ENCODE data around the gene SLA2. TPM values are rescaled to one million over a fixed set of nuclear protein-coding genes. Genes with fewer than 3 reads are reported as not detected.
"Not testable (repeated sequence)": the region's sequence is repeated elsewhere in the genome, so short reads cannot be mapped to it uniquely, and the experiment has no call there.

Gene SLA2
- total RNA-seq = under 1 TPM in 5 of 6 donors, not detected in 1; 0.13 to 0.34 (median 0.22) TPM
- polyA plus RNA-seq = under 1 TPM; 0.19 to 0.33 TPM

- H3K27me3 ChIP-seq = no peaks in the 10 kb centered on the region
- no peaks in the 10 kb centered on the region for H3K36me3 ChIP-seq
- no peak for TF ChIP-seq CTCF (IDR thresholded peaks at IDR 0.05)
- no peak for FAIRE-seq
- H3K4me1 ChIP-seq = no peaks in the 10 kb centered on the region
- H3K27ac ChIP-seq = no peak within 1 kb of the TSS
- intact Hi-C loops (cut with DNase I) = no loop called here
- H3K4me3 ChIP-seq = no peak within 1 kb of the TSS
- peak in 2 of 4 donors; percentile 39 to 54 for ATAC-seq
- no peak for DNase-seq
- 54 to 62% methylated on average over 9 of the region's 9 CpGs for WGBS, 2 donors
- H3K9me3 ChIP-seq = no peaks in the 10 kb centered on the region
Observed at GRCh38 chr20:36645998-36646397, at the start of gene SLA2. Gene SLA2, minus strand, starts transcription at chr20:36646196. Its CDS starts 4,861 bp downstream, at chr20:36641335.

DNA sequence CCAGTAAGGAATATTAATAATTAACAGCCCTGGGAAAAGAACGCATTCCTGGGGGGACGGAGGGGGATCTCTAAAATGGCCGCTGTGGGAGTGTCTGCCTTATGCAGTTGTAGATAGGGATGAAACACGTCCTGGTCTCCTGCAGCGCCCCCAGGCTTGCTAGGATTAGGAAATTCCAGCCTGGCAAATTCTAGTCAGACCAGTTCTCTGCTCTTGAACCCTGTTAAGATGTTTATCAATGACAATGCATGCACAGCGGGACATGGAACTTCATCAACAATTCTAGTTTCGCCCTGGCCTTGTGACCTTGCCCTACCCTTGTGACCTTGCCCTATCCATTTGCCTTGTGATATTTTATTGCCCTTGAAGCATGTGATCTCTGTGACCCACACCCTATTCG lies 49.5 kb upstream of the SLA2 start:
- intact Hi-C loops (cut with DNase I); H3K36me3 ChIP-seq; H3K9me3 ChIP-seq; FAIRE-seq; H3K27ac ChIP-seq; H3K4me3 ChIP-seq; H3K4me1 ChIP-seq; DNase-seq; ATAC-seq; H3K27me3 ChIP-seq: not testable (repeated sequence)
- 80% methylated on average over 8 of the region's 8 CpGs for WGBS, 2 donors

DNA sequence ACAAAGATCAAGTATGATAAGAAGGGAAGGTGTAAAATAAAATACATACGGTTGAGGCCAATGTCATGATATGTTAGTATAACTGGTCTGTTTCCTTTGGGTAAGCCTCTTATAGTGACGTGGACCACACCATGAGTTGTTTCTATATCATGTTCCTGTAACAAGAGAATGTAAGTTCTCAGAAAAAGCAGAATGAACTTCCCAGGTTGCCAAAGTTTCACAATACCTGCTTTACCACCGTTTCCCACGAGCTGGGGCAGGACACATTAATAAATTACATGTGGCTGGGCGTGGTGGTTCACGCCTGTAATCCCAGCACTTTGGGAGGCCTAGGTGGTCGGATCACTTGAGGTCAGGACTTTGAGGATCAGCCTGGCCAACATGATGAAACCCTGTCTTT lies 42.6 kb upstream of the SLA2 start:
- Histone ChIP-seq H3K4me1 (no peaks in the 10 kb centered on the region), H3K36me3 (peaks cover 0 to 13% (median 0%) of the 10 kb centered on the region in 3 donors), H3K27me3 (no peaks in the 10 kb centered on the region), H3K27ac (no peak overlapping the region), H3K9me3 (no peaks in the 10 kb centered on the region), H3K4me3 (no peak overlapping the region)
- ATAC-seq (no peak), FAIRE-seq (no peak), DNase-seq (no peak)
- TF ChIP-seq CTCF (IDR thresholded peaks at IDR 0.05) = no peak
- intact Hi-C loops (cut with DNase I) = no loop called here
- WGBS, 2 donors = 78 to 79% methylated on average over 7 of the region's 7 CpGs

DNA sequence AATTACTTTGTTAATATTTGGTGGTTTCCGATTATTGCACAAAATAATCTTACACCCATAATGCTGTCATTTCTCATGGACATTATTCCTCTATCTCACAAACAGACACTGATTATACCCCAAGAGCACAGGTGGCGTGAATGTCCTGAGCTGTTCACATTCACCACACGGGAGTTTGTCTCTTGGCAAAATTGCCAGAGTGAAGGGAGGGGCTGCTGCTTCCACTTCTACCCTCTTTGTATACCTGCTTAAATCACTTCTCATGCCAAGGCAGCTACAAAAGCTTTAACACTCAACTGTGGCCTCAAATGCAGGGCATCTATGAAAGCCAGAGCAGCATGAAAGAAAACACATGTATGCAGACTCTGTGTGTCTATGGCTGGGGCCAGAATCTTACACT lies 41.9 kb upstream of the SLA2 start:
- Histone ChIP-seq H3K4me1 (no peaks in the 10 kb centered on the region), H3K4me3 (no peak overlapping the region), H3K27ac (no peak overlapping the region), H3K36me3 (peaks cover 0 to 13% (median 0%) of the 10 kb centered on the region in 3 donors), H3K9me3 (no peaks in the 10 kb centered on the region), H3K27me3 (no peaks in the 10 kb centered on the region)
- 70 to 77% methylated on average over 3 of the region's 3 CpGs for WGBS, 2 donors
- ATAC-seq (no peak), FAIRE-seq (no peak), DNase-seq (no peak)
- TF ChIP-seq CTCF (IDR thresholded peaks at IDR 0.05) = no peak
- intact Hi-C loops (cut with DNase I) = no loop called here

GRCh38 chr20:36686944-36687343 lies 40.9 kb upstream of the SLA2 start:
- FAIRE-seq = no peak
- no peaks in the 10 kb centered on the region for H3K4me1 ChIP-seq
- DNase-seq = no peak
- H3K4me3 ChIP-seq = no peak overlapping the region
- no peaks in the 10 kb centered on the region for H3K9me3 ChIP-seq
- H3K36me3 ChIP-seq = peaks cover 0 to 17% (median 0%) of the 10 kb centered on the region in 3 donors
- TF ChIP-seq CTCF (IDR thresholded peaks at IDR 0.05) = no peak
- H3K27ac ChIP-seq = no peak overlapping the region
- no peaks in the 10 kb centered on the region for H3K27me3 ChIP-seq
- WGBS, 2 donors = 72 to 78% methylated on average over 4 of the region's 4 CpGs
- no peak for ATAC-seq
- intact Hi-C loops (cut with DNase I) = no loop called here

Measured in pancreas (tissue), 10 donors.